Lower leg skin (tissue), 4 donors: ENCODE measurements around the gene INSYN2A. TPM values are rescaled to one million over a fixed set of nuclear protein-coding genes. Genes with fewer than 3 reads are reported as not detected.

Experiments used
- DNase-seq, 2 donors: peaks; one replicate each; pipeline ENCODE4 v3.0.0-alpha.2; 2019; ENCODE audit warnings: low spot score in 2 of 2
- H3K4me3 ChIP-seq: fragments of 200-600 bp; sonication (generic); 2 replicates; pipeline ENCODE4 v1.5.1; 2017; ENCODE audit warnings: mild to moderate bottlenecking, low read depth; ENCODE audit not compliant: poor library complexity, severe bottlenecking
- CTCF ChIP-seq, 3 donors: fragments of 450-650 bp; IDR thresholded peaks; one replicate each; pipeline ENCODE4 v1.5.1; 2016; ENCODE audit warnings: antibody characterized with exemption in 3 of 3, mild to moderate bottlenecking in 3 of 3, moderate library complexity in 2 of 3
- POLR2A ChIP-seq, 2 donors: fragments of 450-650 bp; IDR thresholded peaks; one replicate each; pipeline ENCODE4 v1.6.1; 2016 to 2017; ENCODE audit warnings: antibody characterized with exemption in 2 of 2, mild to moderate bottlenecking in 1 of 2, moderate library complexity in 1 of 2
- WGBS, 2 donors: methylation state at CpG; one replicate each; pipeline ENCODE4 v1.1.5; 2018; 5-methylcytosine and 5-hydroxymethylcytosine counted together
- intact Hi-C: fragments of 100-400 bp; cut with DNase I; formaldehyde crosslinking; loops from one replicate; pipeline ENCODE4 v1.15.0; 2023; ENCODE audit warnings: low total_unique reads
- total RNA-seq, 4 donors: library from RNA; depleted of rRNA; stranded (reverse); fragments of >200 nt; gene quantifications; one replicate each; pipeline ENCODE4 v1.1.0, GENCODE V29; 2016

INSYN2A gene
- total RNA-seq, 4 donors from 2014 or later = 0.08 to 0.29 TPM; not detected in 2

- H3K4me3 ChIP-seq = no peak overlapping the region
- 92 to 95% methylated on average over 10 of the region's 10 CpGs for WGBS, 2 donors
- intact Hi-C loops = no loop called here
- TF ChIP-seq CTCF (IDR thresholded peaks at IDR 0.05) (no peak), POLR2A (IDR thresholded peaks at IDR 0.05) (no peak)
- no peak for DNase-seq
Measured at GRCh38 chr10:127151541-127151940, 44.9 kb downstream of the INSYN2A start.

- no peak overlapping the region for H3K4me3 ChIP-seq
- intact Hi-C loops = no loop called here
- TF ChIP-seq CTCF (IDR thresholded peaks at IDR 0.05) (no peak), POLR2A (IDR thresholded peaks at IDR 0.05) (no peak)
- 91 to 94% methylated on average over 5 of the region's 5 CpGs for WGBS, 2 donors
- DNase-seq = no peak
Measured at GRCh38 chr10:127150136-127150535, 46.3 kb downstream of the INSYN2A start.

GRCh38 chr10:127149501-127150081, 46.8 kb downstream of the INSYN2A start:
- no peak for TF ChIP-seq POLR2A (IDR thresholded peaks at IDR 0.05)
- intact Hi-C loops = no loop called here
- H3K4me3 ChIP-seq = no peak overlapping the region
- WGBS, 2 donors = 73 to 74% methylated on average over 7 of the region's 7 CpGs
- DNase-seq = no peak

GRCh38 chr10:127148933-127149220, 47.5 kb downstream of the INSYN2A start:
- DNase-seq = no peak
- intact Hi-C loops = no loop called here
- TF ChIP-seq CTCF (IDR thresholded peaks at IDR 0.05) (no peak), POLR2A (IDR thresholded peaks at IDR 0.05) (no peak)
- H3K4me3 ChIP-seq = no peak overlapping the region
- WGBS, 2 donors = 58 to 66% methylated on average over 2 of the region's 2 CpGs

- intact Hi-C loops = no loop called here
- no peak for TF ChIP-seq POLR2A (IDR thresholded peaks at IDR 0.05)
- no peak for TF ChIP-seq CTCF (IDR thresholded peaks at IDR 0.05)
- DNase-seq = no peak
- 55 to 61% methylated on average over 15 of the region's 15 CpGs for WGBS, 2 donors
- no peak overlapping the region for H3K4me3 ChIP-seq
Measured at GRCh38 chr10:127148066-127148932, 48.1 kb downstream of the INSYN2A start.

- no peak overlapping the region for H3K4me3 ChIP-seq
- 91 to 93% methylated on average over 9 of the region's 9 CpGs for WGBS, 2 donors
- no peak for DNase-seq
- TF ChIP-seq POLR2A (IDR thresholded peaks at IDR 0.05) (no peak), CTCF (IDR thresholded peaks at IDR 0.05) (no peak)
- intact Hi-C loops = no loop called here
Measured at GRCh38 chr10:127146661-127147060, 49.7 kb downstream of the INSYN2A start.
